K562 (cell line): ENCODE measurements around the gene TRIM40. TPM values are rescaled to one million over a fixed set of nuclear protein-coding genes. Genes with fewer than 3 reads are reported as not detected.

ENCODE experiments used
- ATAC-seq: fragments of 200-7000 bp; cut with Tn5 transposase; 3 replicates; pipeline ENCODE4 v1.9.1; 2020; ENCODE audit warnings: moderate library complexity
- BruUV-seq: library from RNA; stranded (reverse); fragments of 400-500 nt; replicated peaks from 2 replicates; lab custom pipeline; 2021; lab: Mats Ljungman, UMichigan
- CTCF ChIA-PET: fragments of 300-600 bp; formaldehyde crosslinking; extraction: SDS; loops from one replicate; lab custom pipeline; 2021; ENCODE audit warnings: low intra/inter-chr PET ratio; lab: Yijun Ruan, JAX
- POLR2A ChIA-PET: fragments of 300-600, 350-650 bp; sonication (Branson Sonifier 250); formaldehyde crosslinking; extraction: SDS; loops from one replicate; lab custom pipeline; 2021; ENCODE audit warnings: antibody characterized with exemption, inconsistent platforms; lab: Yijun Ruan, JAX
- DNase-seq, 4 experiments: peaks; one replicate each; pipeline versions ENCODE4 v3.0.0 to v3.0.0-alpha.2; 2011 to 2018; ENCODE audit warnings: low spot score in 3 of 4, mixed read lengths in 3 of 4; ENCODE audit errors: extremely low read depth in 1 of 4
- FAIRE-seq: peaks from 2 replicates; lab custom pipeline; 2011; peaks lifted over from hg19 to GRCh38; lab: Jason Lieb, UNC
- H2AFZ ChIP-seq: 2 replicates; pipeline ENCODE4 v1.6.0; 2011; ENCODE audit warnings: low read depth, low read length, control low read depth, inconsistent platforms
- H3K27ac ChIP-seq: fragments of 200-600 bp; 3 replicates; pipeline ENCODE4 v1.8.0; 2011; ENCODE audit warnings: low read depth, mild to moderate bottlenecking, control low read depth, inconsistent platforms, low read length, moderate library complexity, mixed read lengths; ENCODE audit errors: extremely low read depth
- H3K27me3 ChIP-seq, 2 experiments: fragments of 300-600 bp in 1 of 2; 2 replicates in 1 of 2; 3 replicates in 1 of 2; pipeline versions ENCODE4 v1.6.0 to v1.8.0; 2011; ENCODE audit warnings: inconsistent platforms in 2 of 2, low read length in 2 of 2, mild to moderate bottlenecking in 1 of 2, mixed read lengths in 1 of 2, moderate library complexity in 1 of 2; ENCODE audit not compliant: control insufficient read depth in 2 of 2, insufficient read depth in 2 of 2
- H3K36me3 ChIP-seq: fragments of 300-600 bp; 3 replicates; pipeline ENCODE4 v1.8.0; 2011; ENCODE audit warnings: mild to moderate bottlenecking, low read length, inconsistent platforms; ENCODE audit not compliant: control insufficient read depth, insufficient read depth
- H3K4me1 ChIP-seq, 2 experiments: fragments of 200-600 bp in 1 of 2; replicated peaks in 1 of 2; 2 replicates in 1 of 2; 3 replicates in 1 of 2; pipeline versions ENCODE4 v1.5.1 to v1.8.0; 2011; ENCODE audit warnings: inconsistent platforms in 2 of 2, low read length in 2 of 2, mild to moderate bottlenecking in 1 of 2, mixed read lengths in 1 of 2, moderate library complexity in 1 of 2; ENCODE audit not compliant: control insufficient read depth in 2 of 2, insufficient read depth in 2 of 2
- H3K4me2 ChIP-seq: 2 replicates; pipeline ENCODE4 v1.6.1; 2011; ENCODE audit warnings: low read length, control low read depth, inconsistent platforms, mixed read lengths; ENCODE audit not compliant: insufficient read depth
- H3K4me3 ChIP-seq: fragments of 200-600 bp; sonication (generic), shearing (Covaris generic); 2 replicates; pipeline ENCODE4 v1.5.1; 2016; ENCODE audit warnings: control low read depth, inconsistent platforms
- H3K79me2 ChIP-seq: fragments of 200-600 bp; 3 replicates; pipeline ENCODE4 v1.8.0; 2011; ENCODE audit warnings: low read length, inconsistent platforms; ENCODE audit not compliant: control insufficient read depth, insufficient read depth
- H3K9ac ChIP-seq, 2 experiments: 2 replicates each; pipeline versions ENCODE4 v1.6.0 to v1.6.1; 2011; ENCODE audit warnings: low read depth in 2 of 2, low read length in 2 of 2, control low read depth in 1 of 2, inconsistent platforms in 1 of 2, mild to moderate bottlenecking in 1 of 2, mixed read lengths in 1 of 2; ENCODE audit not compliant: insufficient read depth in 1 of 2
- H3K9me1 ChIP-seq: one replicate; pipeline ENCODE4 v1.6.0; 2011; ENCODE audit warnings: inconsistent platforms, mild to moderate bottlenecking, low read length, moderate library complexity; ENCODE audit not compliant: control insufficient read depth, insufficient read depth
- H3K9me3 ChIP-seq: replicated peaks from 2 replicates; pipeline ENCODE4 v1.5.1; 2011; ENCODE audit warnings: low read depth, low read length, inconsistent platforms; ENCODE audit not compliant: control insufficient read depth, insufficient read depth
- H4K20me1 ChIP-seq: replicated peaks from 2 replicates; pipeline ENCODE4 v1.6.1; 2011; ENCODE audit warnings: low read length, inconsistent platforms, mixed read lengths; ENCODE audit not compliant: control insufficient read depth, insufficient read depth
- LEF1 ChIP-seq: fragments of 450-650 bp; IDR thresholded peaks from 2 replicates; pipeline ENCODE4 v1.6.1; 2016; ENCODE audit warnings: mild to moderate bottlenecking
- MECOM ChIP-seq: fragments of 250-450 bp; sonication (Bioruptor Pico); IDR thresholded peaks from 2 replicates; pipeline ENCODE4 v1.8.0; 2022; ENCODE audit warnings: inconsistent platforms
- NFE2 ChIP-seq: IDR thresholded peaks from 2 replicates; pipeline ENCODE4 v1.6.1; 2014; ENCODE audit warnings: antibody characterized with exemption, low read depth
- ZNF780A ChIP-seq: fragments of 250-450 bp; sonication (Bioruptor Pico); IDR thresholded peaks from 2 replicates; pipeline ENCODE4 v1.5.0; 2021; ENCODE audit warnings: mild to moderate bottlenecking
- WGBS: fragments of 100-300 bp; shearing (Covaris generic); methylation state at CpG from one replicate; pipeline ENCODE4 v1.1.6; 2016; ENCODE audit warnings: low coverage, mixed read lengths; ENCODE audit not compliant: insufficient coverage; ENCODE audit errors: missing lambda C conversion rate; 5-methylcytosine and 5-hydroxymethylcytosine counted together
- in situ Hi-C: fragments of 300-500 bp; cut with MboI; formaldehyde crosslinking; loops from 4 replicates; pipeline ENCODE4 v1.15.0; 2018; ENCODE audit warnings: inconsistent platforms, mixed read lengths
- intact Hi-C: fragments of 100-400 bp; cut with micrococcal nuclease; formaldehyde crosslinking; loops from 2 replicates; pipeline ENCODE4 v1.14.2; 2022
- polyA plus RNA-seq, 8 experiments: library from polyadenylated mRNA; depleted of rRNA in 4 of 8; stranded (reverse) in 5 of 8; unstranded in 3 of 8; fragments of >200 nt; fragmentation: Nextera tagmentation in 2 of 8; fragmentation: Illumina TruSeq in 1 of 8; extraction: Ambion mirVana in 2 of 8; extraction: Trizol in 1 of 8; gene quantifications; 2 replicates each; pipeline versions ENCODE4 v1.2.1 to v1.2.3, GENCODE V29; 2011 to 2014; ENCODE audit warnings: inconsistent platforms in 1 of 8, missing spikeins in 1 of 8
- total RNA-seq, 7 experiments: library from RNA; depleted of rRNA in 6 of 7; stranded (reverse); fragments of >200 nt in 6 of 7; fragmentation: Illumina TruSeq in 2 of 7; extraction: Trizol in 2 of 7; gene quantifications; 2 replicates each; pipeline versions ENCODE4 v1.2.1 to v1.2.3, GENCODE V29; 2011 to 2021; ENCODE audit warnings: low replicate concordance in 1 of 7
- TF ChIP-seq, protein P1 (sequence below): fragments of 150-350 bp; IDR thresholded peaks from 2 replicates; pipeline ENCODE4 v1.6.1; 2014; ENCODE audit warnings: low read depth, mild to moderate bottlenecking, low read length, borderline replicate concordance
- TF ChIP-seq, protein P2 (sequence below): fragments of 250-450 bp; sonication (Bioruptor Pico); IDR thresholded peaks from 2 replicates; pipeline ENCODE4 v1.4.0; 2020; ENCODE audit warnings: borderline replicate concordance
- TF ChIP-seq, protein P3 (sequence below): sonication (generic); formaldehyde crosslinking; IDR thresholded peaks from 2 replicates; pipeline ENCODE4 v1.8.0; 2022; ENCODE audit warnings: missing genetic modification reagents, mild to moderate bottlenecking, moderate library complexity, borderline replicate concordance
- TF ChIP-seq, protein P4 (sequence below): fragments of 200-800 bp; sonication (Bioruptor generic); IDR thresholded peaks from 2 replicates; pipeline ENCODE4 v1.6.1; 2016; ENCODE audit warnings: missing genetic modification characterization, missing compliant biosample characterization

TRIM40 gene
- total and polyA plus RNA-seq, 9 of the 15 experiments (the other 6 are each of a cell fraction or from before 2014, with no cell fraction given) = 0.04 to 0.08 TPM; not detected in 7

DNA sequence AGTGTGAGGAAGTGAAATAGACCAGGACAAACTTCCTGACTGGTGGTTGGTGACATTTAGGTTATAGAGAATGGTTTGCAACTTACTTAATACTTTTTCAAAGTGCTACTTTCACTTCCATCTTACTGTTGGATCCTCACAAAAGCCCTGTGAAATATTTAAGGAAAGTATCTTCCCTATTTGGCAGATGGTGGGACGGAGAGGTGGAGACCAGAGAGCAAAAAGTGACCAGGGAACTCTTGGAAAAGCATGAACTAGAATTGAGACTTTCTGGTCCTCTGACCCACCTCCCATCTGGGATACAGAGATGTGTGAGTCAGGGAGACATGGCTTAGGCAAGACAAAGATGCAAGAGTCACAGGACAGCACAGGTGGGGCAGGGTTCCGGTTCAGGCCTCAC is 22.1 kb downstream of the TRIM40 start (continued):
- TF ChIP-seq, protein P1, sequence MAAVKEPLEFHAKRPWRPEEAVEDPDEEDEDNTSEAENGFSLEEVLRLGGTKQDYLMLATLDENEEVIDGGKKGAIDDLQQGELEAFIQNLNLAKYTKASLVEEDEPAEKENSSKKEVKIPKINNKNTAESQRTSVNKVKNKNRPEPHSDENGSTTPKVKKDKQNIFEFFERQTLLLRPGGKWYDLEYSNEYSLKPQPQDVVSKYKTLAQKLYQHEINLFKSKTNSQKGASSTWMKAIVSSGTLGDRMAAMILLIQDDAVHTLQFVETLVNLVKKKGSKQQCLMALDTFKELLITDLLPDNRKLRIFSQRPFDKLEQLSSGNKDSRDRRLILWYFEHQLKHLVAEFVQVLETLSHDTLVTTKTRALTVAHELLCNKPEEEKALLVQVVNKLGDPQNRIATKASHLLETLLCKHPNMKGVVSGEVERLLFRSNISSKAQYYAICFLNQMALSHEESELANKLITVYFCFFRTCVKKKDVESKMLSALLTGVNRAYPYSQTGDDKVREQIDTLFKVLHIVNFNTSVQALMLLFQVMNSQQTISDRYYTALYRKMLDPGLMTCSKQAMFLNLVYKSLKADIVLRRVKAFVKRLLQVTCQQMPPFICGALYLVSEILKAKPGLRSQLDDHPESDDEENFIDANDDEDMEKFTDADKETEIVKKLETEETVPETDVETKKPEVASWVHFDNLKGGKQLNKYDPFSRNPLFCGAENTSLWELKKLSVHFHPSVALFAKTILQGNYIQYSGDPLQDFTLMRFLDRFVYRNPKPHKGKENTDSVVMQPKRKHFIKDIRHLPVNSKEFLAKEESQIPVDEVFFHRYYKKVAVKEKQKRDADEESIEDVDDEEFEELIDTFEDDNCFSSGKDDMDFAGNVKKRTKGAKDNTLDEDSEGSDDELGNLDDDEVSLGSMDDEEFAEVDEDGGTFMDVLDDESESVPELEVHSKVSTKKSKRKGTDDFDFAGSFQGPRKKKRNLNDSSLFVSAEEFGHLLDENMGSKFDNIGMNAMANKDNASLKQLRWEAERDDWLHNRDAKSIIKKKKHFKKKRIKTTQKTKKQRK = no peak

DNA sequence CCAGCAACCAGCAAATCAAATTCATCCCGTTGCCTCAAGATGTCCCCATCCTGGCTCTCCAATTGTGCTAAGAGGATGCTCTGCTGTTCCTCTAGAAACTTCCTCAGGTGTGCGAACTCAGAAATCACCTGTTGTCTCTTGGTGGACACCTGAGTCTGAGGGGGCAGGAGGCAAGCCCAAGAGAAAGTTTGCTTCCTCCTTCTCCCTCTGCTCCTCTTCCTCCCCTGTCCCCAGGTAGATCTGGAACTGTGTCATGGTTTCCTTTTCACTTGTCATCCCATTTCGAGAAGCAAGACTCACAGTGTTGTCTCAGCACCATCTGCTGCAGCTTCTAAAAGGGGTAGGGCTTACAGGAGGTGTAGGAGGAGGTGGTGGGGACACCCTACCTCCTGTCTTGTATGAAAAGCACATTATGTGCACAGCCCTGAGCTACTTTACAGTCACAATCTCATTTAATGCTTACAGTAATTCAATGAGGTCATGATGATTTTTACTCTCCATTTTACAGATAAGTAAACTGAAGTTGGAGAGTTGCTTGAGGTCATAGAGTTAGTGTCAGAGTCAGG is 22.6 kb downstream of the TRIM40 start:
- no peak overlapping the region for H3K27ac ChIP-seq
- H3K27me3 ChIP-seq = peaks cover 2 to 36% of the 10 kb centered on the region in 2 experiments; a peak in 3 of 5 replicates
- ChIA-PET CTCF (no interaction called here), POLR2A (interaction anchor here (0.7 kb wide), 1 partner anchor 61 kb away, joined by 3 read pairs; no protein-coding TSS in a partner anchor)
- H4K20me1 ChIP-seq = no peaks in the 10 kb centered on the region
- H3K9me3 ChIP-seq = no peaks in the 10 kb centered on the region
- in situ Hi-C loops (no loop called here), intact Hi-C loops (no loop called here)
- peaks cover 13 to 15% of the 10 kb centered on the region in 2 experiments; a peak in 4 of 5 replicates for H3K4me1 ChIP-seq
- WGBS = 7% methylated on average over 3 of the region's 3 CpGs
- no peak overlapping the region for H3K4me3 ChIP-seq
- no peak for FAIRE-seq
- no peak overlapping the region for H2AFZ ChIP-seq
- H3K36me3 ChIP-seq = no peaks in the 10 kb centered on the region
- no peak for DNase-seq
- no peaks in the 10 kb centered on the region for H3K79me2 ChIP-seq
- no peaks in the 10 kb centered on the region for H3K9me1 ChIP-seq
- no TSS peak for BruUV-seq
- H3K4me2 ChIP-seq = no peak overlapping the region
- no peak for ATAC-seq
- H3K9ac ChIP-seq = no peak overlapping the region
- TF ChIP-seq MECOM (CRISPR knock-in tag) = no peak
- TF ChIP-seq NFE2 = no peak
- TF ChIP-seq, protein P2, sequence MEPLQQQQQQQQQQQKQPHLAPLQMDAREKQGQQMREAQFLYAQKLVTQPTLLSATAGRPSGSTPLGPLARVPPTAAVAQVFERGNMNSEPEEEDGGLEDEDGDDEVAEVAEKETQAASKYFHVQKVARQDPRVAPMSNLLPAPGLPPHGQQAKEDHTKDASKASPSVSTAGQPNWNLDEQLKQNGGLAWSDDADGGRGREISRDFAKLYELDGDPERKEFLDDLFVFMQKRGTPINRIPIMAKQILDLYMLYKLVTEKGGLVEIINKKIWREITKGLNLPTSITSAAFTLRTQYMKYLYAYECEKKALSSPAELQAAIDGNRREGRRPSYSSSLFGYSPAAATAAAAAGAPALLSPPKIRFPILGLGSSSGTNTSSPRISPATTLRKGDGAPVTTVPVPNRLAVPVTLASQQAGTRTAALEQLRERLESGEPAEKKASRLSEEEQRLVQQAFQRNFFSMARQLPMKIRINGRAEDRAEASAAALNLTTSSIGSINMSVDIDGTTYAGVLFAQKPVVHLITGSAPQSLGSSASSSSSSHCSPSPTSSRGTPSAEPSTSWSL (CRISPR knock-in tag) = no peak
- TF ChIP-seq ZNF780A (CRISPR knock-in tag) = no peak
- no peak for TF ChIP-seq LEF1
- TF ChIP-seq, protein P3, sequence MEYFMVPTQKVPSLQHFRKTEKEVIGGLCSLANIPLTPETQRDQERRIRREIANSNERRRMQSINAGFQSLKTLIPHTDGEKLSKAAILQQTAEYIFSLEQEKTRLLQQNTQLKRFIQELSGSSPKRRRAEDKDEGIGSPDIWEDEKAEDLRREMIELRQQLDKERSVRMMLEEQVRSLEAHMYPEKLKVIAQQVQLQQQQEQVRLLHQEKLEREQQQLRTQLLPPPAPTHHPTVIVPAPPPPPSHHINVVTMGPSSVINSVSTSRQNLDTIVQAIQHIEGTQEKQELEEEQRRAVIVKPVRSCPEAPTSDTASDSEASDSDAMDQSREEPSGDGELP (CRISPR knock-in tag) = no peak
- TF ChIP-seq, protein P4, sequence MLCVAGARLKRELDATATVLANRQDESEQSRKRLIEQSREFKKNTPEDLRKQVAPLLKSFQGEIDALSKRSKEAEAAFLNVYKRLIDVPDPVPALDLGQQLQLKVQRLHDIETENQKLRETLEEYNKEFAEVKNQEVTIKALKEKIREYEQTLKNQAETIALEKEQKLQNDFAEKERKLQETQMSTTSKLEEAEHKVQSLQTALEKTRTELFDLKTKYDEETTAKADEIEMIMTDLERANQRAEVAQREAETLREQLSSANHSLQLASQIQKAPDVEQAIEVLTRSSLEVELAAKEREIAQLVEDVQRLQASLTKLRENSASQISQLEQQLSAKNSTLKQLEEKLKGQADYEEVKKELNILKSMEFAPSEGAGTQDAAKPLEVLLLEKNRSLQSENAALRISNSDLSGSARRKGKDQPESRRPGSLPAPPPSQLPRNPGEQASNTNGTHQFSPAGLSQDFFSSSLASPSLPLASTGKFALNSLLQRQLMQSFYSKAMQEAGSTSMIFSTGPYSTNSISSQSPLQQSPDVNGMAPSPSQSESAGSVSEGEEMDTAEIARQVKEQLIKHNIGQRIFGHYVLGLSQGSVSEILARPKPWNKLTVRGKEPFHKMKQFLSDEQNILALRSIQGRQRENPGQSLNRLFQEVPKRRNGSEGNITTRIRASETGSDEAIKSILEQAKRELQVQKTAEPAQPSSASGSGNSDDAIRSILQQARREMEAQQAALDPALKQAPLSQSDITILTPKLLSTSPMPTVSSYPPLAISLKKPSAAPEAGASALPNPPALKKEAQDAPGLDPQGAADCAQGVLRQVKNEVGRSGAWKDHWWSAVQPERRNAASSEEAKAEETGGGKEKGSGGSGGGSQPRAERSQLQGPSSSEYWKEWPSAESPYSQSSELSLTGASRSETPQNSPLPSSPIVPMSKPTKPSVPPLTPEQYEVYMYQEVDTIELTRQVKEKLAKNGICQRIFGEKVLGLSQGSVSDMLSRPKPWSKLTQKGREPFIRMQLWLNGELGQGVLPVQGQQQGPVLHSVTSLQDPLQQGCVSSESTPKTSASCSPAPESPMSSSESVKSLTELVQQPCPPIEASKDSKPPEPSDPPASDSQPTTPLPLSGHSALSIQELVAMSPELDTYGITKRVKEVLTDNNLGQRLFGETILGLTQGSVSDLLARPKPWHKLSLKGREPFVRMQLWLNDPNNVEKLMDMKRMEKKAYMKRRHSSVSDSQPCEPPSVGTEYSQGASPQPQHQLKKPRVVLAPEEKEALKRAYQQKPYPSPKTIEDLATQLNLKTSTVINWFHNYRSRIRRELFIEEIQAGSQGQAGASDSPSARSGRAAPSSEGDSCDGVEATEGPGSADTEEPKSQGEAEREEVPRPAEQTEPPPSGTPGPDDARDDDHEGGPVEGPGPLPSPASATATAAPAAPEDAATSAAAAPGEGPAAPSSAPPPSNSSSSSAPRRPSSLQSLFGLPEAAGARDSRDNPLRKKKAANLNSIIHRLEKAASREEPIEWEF (CRISPR knock-in tag) = no peak
